HepG2 (cell line): ENCODE measurements around the gene NXN. TPM values are rescaled to one million over a fixed set of nuclear protein-coding genes. Genes with fewer than 3 reads are reported as not detected.

Experiments
- ADNP ChIP-seq: sonication (generic); formaldehyde crosslinking; IDR thresholded peaks from 2 replicates; pipeline ENCODE4 v1.4.0; 2020; ENCODE audit warnings: missing genetic modification reagents
- BATF2 ChIP-seq: sonication (generic); formaldehyde crosslinking; IDR thresholded peaks from 2 replicates; pipeline ENCODE4 v1.8.0; 2022; ENCODE audit warnings: mild to moderate bottlenecking, missing genetic modification reagents, moderate library complexity
- CHCHD3 ChIP-seq: sonication (generic); formaldehyde crosslinking; IDR thresholded peaks from 2 replicates; pipeline ENCODE4 v1.8.0; 2022; ENCODE audit warnings: mild to moderate bottlenecking, missing genetic modification reagents, moderate library complexity
- HCFC1 ChIP-seq: fragments of 150-350 bp; IDR thresholded peaks from 2 replicates; pipeline ENCODE4 v1.6.1; 2014; ENCODE audit warnings: low read depth, low read length
- HNF1B ChIP-seq: sonication (generic); formaldehyde crosslinking; IDR thresholded peaks from 2 replicates; pipeline ENCODE4 v1.5.1; 2020; ENCODE audit warnings: mild to moderate bottlenecking, moderate library complexity, missing genetic modification reagents
- HOXA7 ChIP-seq: sonication (generic); formaldehyde crosslinking; IDR thresholded peaks from 2 replicates; pipeline ENCODE4 v1.8.1; 2022; ENCODE audit warnings: mild to moderate bottlenecking, missing genetic modification reagents, moderate library complexity
- MEF2D ChIP-seq: sonication (generic); formaldehyde crosslinking; IDR thresholded peaks from 2 replicates; pipeline ENCODE4 v1.5.1; 2020; ENCODE audit warnings: mild to moderate bottlenecking, missing genetic modification reagents
- MXD4 ChIP-seq: IDR thresholded peaks from 2 replicates; pipeline ENCODE4 v1.6.1; 2016; ENCODE audit warnings: mild to moderate bottlenecking, missing biosample characterization, missing genetic modification reagents
- RELA ChIP-seq: sonication (generic); formaldehyde crosslinking; IDR thresholded peaks from 2 replicates; pipeline ENCODE4 v1.4.0; 2020; ENCODE audit warnings: missing genetic modification reagents
- SNAPC2 ChIP-seq: sonication (generic); formaldehyde crosslinking; IDR thresholded peaks from 2 replicates; pipeline ENCODE4 v1.8.1; 2022; ENCODE audit warnings: mild to moderate bottlenecking, missing genetic modification reagents
- ZFP62 ChIP-seq: sonication (generic); formaldehyde crosslinking; IDR thresholded peaks from 2 replicates; pipeline ENCODE4 v1.4.0; 2020; ENCODE audit warnings: missing genetic modification reagents
- ZNF121 ChIP-seq: sonication (generic); formaldehyde crosslinking; IDR thresholded peaks from 2 replicates; pipeline ENCODE4 v1.5.0; 2020; ENCODE audit warnings: mild to moderate bottlenecking, missing genetic modification reagents
- ZNF180 ChIP-seq: sonication (generic); formaldehyde crosslinking; IDR thresholded peaks from 2 replicates; pipeline ENCODE4 v1.4.0; 2020; ENCODE audit warnings: low read depth, missing genetic modification reagents, borderline replicate concordance
- ZNF333 ChIP-seq: sonication (generic); formaldehyde crosslinking; IDR thresholded peaks from 2 replicates; pipeline ENCODE4 v1.4.0; 2020; ENCODE audit warnings: mild to moderate bottlenecking, missing genetic modification reagents, borderline replicate concordance
- ZNF33A ChIP-seq: sonication (generic); formaldehyde crosslinking; IDR thresholded peaks from 2 replicates; pipeline ENCODE4 v1.5.1; 2020; ENCODE audit warnings: missing genetic modification reagents, mild to moderate bottlenecking, moderate library complexity, borderline replicate concordance
- ZNF383 ChIP-seq: sonication (generic); formaldehyde crosslinking; IDR thresholded peaks from 2 replicates; pipeline ENCODE4 v1.4.0; 2020; ENCODE audit warnings: missing genetic modification reagents, mild to moderate bottlenecking, borderline replicate concordance
- ZNF564 ChIP-seq: sonication (generic); formaldehyde crosslinking; IDR thresholded peaks from 2 replicates; pipeline ENCODE4 v1.8.1; 2023; ENCODE audit warnings: mild to moderate bottlenecking, missing genetic modification reagents
- ZNF773 ChIP-seq: sonication (generic); formaldehyde crosslinking; IDR thresholded peaks from 2 replicates; pipeline ENCODE4 v1.4.0; 2020; ENCODE audit warnings: missing genetic modification reagents, borderline replicate concordance
- polyA plus RNA-seq, 8 experiments: library from polyadenylated mRNA; depleted of rRNA in 3 of 8; stranded (reverse) in 7 of 8; unstranded in 1 of 8; fragments of >200 nt; fragmentation: Illumina TruSeq in 4 of 8; extraction: Trizol in 4 of 8; gene quantifications; 2 replicates each; pipeline versions ENCODE4 v1.2.1 to v1.2.3, GENCODE V29; 2011 to 2016; ENCODE audit warnings: low read depth in 4 of 8, missing spikeins in 1 of 8, mixed read lengths in 1 of 8; ENCODE audit not compliant: insufficient read depth in 1 of 8
- total RNA-seq, 5 experiments: library from RNA; depleted of rRNA; stranded (reverse); fragments of >200 nt; fragmentation: Illumina TruSeq; extraction: Trizol; gene quantifications; 2 replicates each; pipeline ENCODE4 v1.2.3, GENCODE V29; 2016; ENCODE audit warnings: low read depth in 1 of 5
- TF ChIP-seq, protein P1 (sequence below): IDR thresholded peaks from 2 replicates; pipeline ENCODE4 v1.6.1; 2016; ENCODE audit warnings: mild to moderate bottlenecking
- TF ChIP-seq, protein P2 (sequence below): sonication (generic); formaldehyde crosslinking; IDR thresholded peaks from 2 replicates; pipeline ENCODE4 v1.4.0; 2020; ENCODE audit warnings: mild to moderate bottlenecking, low read depth, missing genetic modification reagents
- TF ChIP-seq, protein P3 (sequence below): sonication (generic); formaldehyde crosslinking; IDR thresholded peaks from 2 replicates; pipeline ENCODE4 v1.4.0; 2020; ENCODE audit warnings: mild to moderate bottlenecking, missing genetic modification reagents
- TF ChIP-seq, protein P4 (sequence below): sonication (generic); formaldehyde crosslinking; IDR thresholded peaks from 2 replicates; pipeline ENCODE4 v1.9.0; 2022; ENCODE audit warnings: low read depth, missing genetic modification reagents

Gene NXN
- total and polyA plus RNA-seq, 2 of the 13 experiments (the other 11 are each of a cell fraction or from before 2014, with no cell fraction given) = 22.2 to 24.3 TPM

DNA sequence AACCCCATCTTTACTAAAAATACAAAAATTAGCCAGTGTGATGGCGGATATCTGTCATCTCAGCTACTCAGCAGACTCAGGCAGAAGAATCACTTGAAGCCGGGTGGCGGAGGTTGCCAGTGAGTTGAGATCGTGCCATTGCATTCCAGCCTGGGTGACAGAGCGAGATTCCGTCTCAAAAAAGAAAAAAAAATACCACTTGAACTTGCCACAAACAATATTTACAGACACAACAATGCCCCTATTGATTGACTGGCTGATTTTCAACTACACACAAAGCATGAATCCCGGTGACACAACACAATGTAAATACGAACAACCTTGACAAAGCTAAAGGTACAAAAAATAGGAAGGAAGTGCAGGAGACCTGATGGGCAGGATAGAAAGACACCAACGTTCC, 49.3 kb downstream of the NXN start (continued):
- TF ChIP-seq, protein P1, sequence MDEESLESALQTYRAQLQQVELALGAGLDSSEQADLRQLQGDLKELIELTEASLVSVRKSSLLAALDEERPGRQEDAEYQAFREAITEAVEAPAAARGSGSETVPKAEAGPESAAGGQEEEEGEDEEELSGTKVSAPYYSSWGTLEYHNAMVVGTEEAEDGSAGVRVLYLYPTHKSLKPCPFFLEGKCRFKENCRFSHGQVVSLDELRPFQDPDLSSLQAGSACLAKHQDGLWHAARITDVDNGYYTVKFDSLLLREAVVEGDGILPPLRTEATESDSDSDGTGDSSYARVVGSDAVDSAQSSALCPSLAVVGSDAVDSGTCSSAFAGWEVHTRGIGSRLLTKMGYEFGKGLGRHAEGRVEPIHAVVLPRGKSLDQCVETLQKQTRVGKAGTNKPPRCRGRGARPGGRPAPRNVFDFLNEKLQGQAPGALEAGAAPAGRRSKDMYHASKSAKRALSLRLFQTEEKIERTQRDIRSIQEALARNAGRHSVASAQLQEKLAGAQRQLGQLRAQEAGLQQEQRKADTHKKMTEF = peak; percentile 98
- TF ChIP-seq ZFP62 (CRISPR knock-in tag) (no peak), HNF1B (CRISPR knock-in tag) (peak; percentile 82), ZNF180 (CRISPR knock-in tag) (no peak), HCFC1 (no peak), ZNF383 (CRISPR knock-in tag) (no peak), ZNF564 (CRISPR knock-in tag) (peak; percentile 64; the same call in 1 of the 2 replicates), HOXA7 (no peak), BATF2 (CRISPR knock-in tag) (0 out of 2 replicates have a peak, but pooled peaks have one; percentile 72), SNAPC2 (CRISPR knock-in tag) (peak; percentile 91), ZNF33A (CRISPR knock-in tag) (no peak), MEF2D (CRISPR knock-in tag) (peak; percentile 98), ZNF333 (CRISPR knock-in tag) (no peak), CHCHD3 (CRISPR knock-in tag) (no peak), RELA (CRISPR knock-in tag) (no peak), ZNF773 (CRISPR knock-in tag) (no peak), MXD4 (CRISPR knock-in tag) (peak; percentile 56; the same call in 1 of the 2 replicates), ZNF121 (CRISPR knock-in tag) (peak; percentile 88), ADNP (CRISPR knock-in tag) (no peak)
- TF ChIP-seq, protein P2, sequence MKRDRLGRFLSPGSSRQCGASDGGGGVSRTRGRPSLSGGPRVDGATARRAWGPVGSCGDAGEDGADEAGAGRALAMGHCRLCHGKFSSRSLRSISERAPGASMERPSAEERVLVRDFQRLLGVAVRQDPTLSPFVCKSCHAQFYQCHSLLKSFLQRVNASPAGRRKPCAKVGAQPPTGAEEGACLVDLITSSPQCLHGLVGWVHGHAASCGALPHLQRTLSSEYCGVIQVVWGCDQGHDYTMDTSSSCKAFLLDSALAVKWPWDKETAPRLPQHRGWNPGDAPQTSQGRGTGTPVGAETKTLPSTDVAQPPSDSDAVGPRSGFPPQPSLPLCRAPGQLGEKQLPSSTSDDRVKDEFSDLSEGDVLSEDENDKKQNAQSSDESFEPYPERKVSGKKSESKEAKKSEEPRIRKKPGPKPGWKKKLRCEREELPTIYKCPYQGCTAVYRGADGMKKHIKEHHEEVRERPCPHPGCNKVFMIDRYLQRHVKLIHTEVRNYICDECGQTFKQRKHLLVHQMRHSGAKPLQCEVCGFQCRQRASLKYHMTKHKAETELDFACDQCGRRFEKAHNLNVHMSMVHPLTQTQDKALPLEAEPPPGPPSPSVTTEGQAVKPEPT (CRISPR knock-in tag) = no peak
- TF ChIP-seq, protein P3, sequence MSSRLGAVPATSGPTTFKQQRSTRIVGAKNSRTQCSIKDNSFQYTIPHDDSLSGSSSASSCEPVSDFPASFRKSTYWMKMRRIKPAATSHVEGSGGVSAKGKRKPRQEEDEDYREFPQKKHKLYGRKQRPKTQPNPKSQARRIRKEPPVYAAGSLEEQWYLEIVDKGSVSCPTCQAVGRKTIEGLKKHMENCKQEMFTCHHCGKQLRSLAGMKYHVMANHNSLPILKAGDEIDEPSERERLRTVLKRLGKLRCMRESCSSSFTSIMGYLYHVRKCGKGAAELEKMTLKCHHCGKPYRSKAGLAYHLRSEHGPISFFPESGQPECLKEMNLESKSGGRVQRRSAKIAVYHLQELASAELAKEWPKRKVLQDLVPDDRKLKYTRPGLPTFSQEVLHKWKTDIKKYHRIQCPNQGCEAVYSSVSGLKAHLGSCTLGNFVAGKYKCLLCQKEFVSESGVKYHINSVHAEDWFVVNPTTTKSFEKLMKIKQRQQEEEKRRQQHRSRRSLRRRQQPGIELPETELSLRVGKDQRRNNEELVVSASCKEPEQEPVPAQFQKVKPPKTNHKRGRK (CRISPR knock-in tag) = no peak
- TF ChIP-seq, protein P4, sequence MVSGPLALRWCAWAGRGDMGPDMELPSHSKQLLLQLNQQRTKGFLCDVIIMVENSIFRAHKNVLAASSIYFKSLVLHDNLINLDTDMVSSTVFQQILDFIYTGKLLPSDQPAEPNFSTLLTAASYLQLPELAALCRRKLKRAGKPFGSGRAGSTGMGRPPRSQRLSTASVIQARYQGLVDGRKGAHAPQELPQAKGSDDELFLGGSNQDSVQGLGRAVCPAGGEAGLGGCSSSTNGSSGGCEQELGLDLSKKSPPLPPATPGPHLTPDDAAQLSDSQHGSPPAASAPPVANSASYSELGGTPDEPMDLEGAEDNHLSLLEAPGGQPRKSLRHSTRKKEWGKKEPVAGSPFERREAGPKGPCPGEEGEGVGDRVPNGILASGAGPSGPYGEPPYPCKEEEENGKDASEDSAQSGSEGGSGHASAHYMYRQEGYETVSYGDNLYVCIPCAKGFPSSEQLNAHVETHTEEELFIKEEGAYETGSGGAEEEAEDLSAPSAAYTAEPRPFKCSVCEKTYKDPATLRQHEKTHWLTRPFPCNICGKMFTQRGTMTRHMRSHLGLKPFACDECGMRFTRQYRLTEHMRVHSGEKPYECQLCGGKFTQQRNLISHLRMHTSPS = peak; percentile 83
